IMR-90 (cell line): ENCODE results near the gene C5AR2. TPM values are rescaled to one million over a fixed set of nuclear protein-coding genes. Genes with fewer than 3 reads are reported as not detected.

ENCODE experiments used
- ATAC-seq: fragments of 200-7000 bp; cut with Tn5 transposase; 2 replicates; pipeline ENCODE4 v1.9.1; 2020; ENCODE audit warnings: low read depth, mild to moderate bottlenecking, moderate library complexity
- BruUV-seq: library from RNA; stranded (reverse); fragments of 400-500 nt; replicated peaks from 2 replicates; lab custom pipeline; 2021; lab: Mats Ljungman, UMichigan
- CTCF ChIA-PET: fragments of 300-600 bp; formaldehyde crosslinking; extraction: SDS; loops from one replicate; lab custom pipeline; 2021; ENCODE audit warnings: antibody characterized with exemption; lab: Yijun Ruan, JAX
- POLR2A ChIA-PET: fragments of 300-600 bp; sonication (Branson Sonifier 250); formaldehyde crosslinking; loops from one replicate; lab custom pipeline; 2022; ENCODE audit warnings: antibody characterized with exemption; ENCODE audit not compliant: unreplicated experiment; lab: Charles Lee
- DNase-seq: peaks from one replicate; pipeline ENCODE4 v3.0.0; 2013
- H2AFZ ChIP-seq: replicated peaks from 2 replicates; pipeline ENCODE3; 2013; ENCODE audit warnings: low read length, mild to moderate bottlenecking; ENCODE audit not compliant: poor library complexity
- H2AK5ac ChIP-seq: 2 replicates; pipeline ENCODE4 v1.6.1; 2013; ENCODE audit warnings: low read depth, low read length, inconsistent platforms
- H2AK9ac ChIP-seq: replicated peaks from 2 replicates; pipeline ENCODE3; 2013; ENCODE audit warnings: mild to moderate bottlenecking, low read depth, low read length, moderate library complexity; ENCODE audit not compliant: poor library complexity
- H2BK120ac ChIP-seq: 2 replicates; pipeline ENCODE4 v1.6.1; 2013; ENCODE audit warnings: low read depth, low read length, inconsistent platforms
- H2BK15ac ChIP-seq: 3 replicates; pipeline ENCODE4 v1.6.1; 2013; ENCODE audit warnings: low read depth, low read length, inconsistent platforms
- H2BK20ac ChIP-seq: 2 replicates; pipeline ENCODE4 v1.6.1; 2013; ENCODE audit warnings: low read depth, mild to moderate bottlenecking, inconsistent platforms, low read length, moderate library complexity
- H2BK5ac ChIP-seq: 2 replicates; pipeline ENCODE4 v1.6.1; 2013; ENCODE audit warnings: mild to moderate bottlenecking, low read depth, low read length, inconsistent platforms; ENCODE audit not compliant: poor library complexity, severe bottlenecking
- H3K14ac ChIP-seq: replicated peaks from 2 replicates; pipeline ENCODE4 v1.6.1; 2013; ENCODE audit warnings: low read depth, low read length, inconsistent platforms
- H3K18ac ChIP-seq: 2 replicates; pipeline ENCODE4 v1.6.1; 2013; ENCODE audit warnings: low read depth, low read length, control low read depth
- H3K23ac ChIP-seq: 2 replicates; pipeline ENCODE4 v1.6.1; 2013; ENCODE audit warnings: low read depth, low read length, inconsistent platforms
- H3K27ac ChIP-seq: 2 replicates; pipeline ENCODE4 v1.5.1; 2013; ENCODE audit warnings: mild to moderate bottlenecking, control low read depth, low read length; ENCODE audit not compliant: insufficient read depth
- H3K27me3 ChIP-seq: 2 replicates; pipeline ENCODE4 v1.6.1; 2013; ENCODE audit warnings: low read length; ENCODE audit not compliant: control insufficient read depth, insufficient read depth
- H3K36me3 ChIP-seq: 2 replicates; pipeline ENCODE4 v1.6.1; 2013; ENCODE audit warnings: low read length, mixed read lengths; ENCODE audit not compliant: control insufficient read depth, insufficient read depth
- H3K4ac ChIP-seq: 2 replicates; pipeline ENCODE4 v1.6.1; 2013; ENCODE audit warnings: low read depth, low read length, inconsistent platforms
- H3K4me1 ChIP-seq: 2 replicates; pipeline ENCODE4 v1.6.1; 2013; ENCODE audit warnings: low read length, mixed read lengths; ENCODE audit not compliant: control insufficient read depth, insufficient read depth
- H3K4me2 ChIP-seq: 2 replicates; pipeline ENCODE4 v1.6.1; 2013; ENCODE audit warnings: low read depth, mild to moderate bottlenecking, control low read depth, low read length, moderate library complexity
- H3K4me3 ChIP-seq: 2 replicates; pipeline ENCODE4 v1.5.1; 2013; ENCODE audit warnings: low read depth, mild to moderate bottlenecking, control low read depth, low read length, moderate library complexity; ENCODE audit not compliant: insufficient read depth
- H3K56ac ChIP-seq: 2 replicates; pipeline ENCODE4 v1.6.1; 2013; ENCODE audit warnings: low read length, inconsistent platforms; ENCODE audit not compliant: insufficient read depth; ENCODE audit errors: extremely low read depth
- H3K79me1 ChIP-seq, 2 experiments: 2 replicates each; pipeline ENCODE4 v1.6.1; 2013; ENCODE audit warnings: low read length in 2 of 2, inconsistent platforms in 1 of 2, low read depth in 1 of 2
- H3K9ac ChIP-seq: 2 replicates; pipeline ENCODE4 v1.6.1; 2013; ENCODE audit warnings: low read depth, low read length, control low read depth
- H3K9me1 ChIP-seq: 2 replicates; pipeline ENCODE4 v1.6.1; 2013; ENCODE audit warnings: low read length, inconsistent platforms; ENCODE audit not compliant: insufficient read depth
- H3K9me3 ChIP-seq: 2 replicates; pipeline ENCODE4 v1.6.1; 2013; ENCODE audit warnings: low read length; ENCODE audit not compliant: control insufficient read depth, insufficient read depth
- H4K20me1 ChIP-seq: 2 replicates; pipeline ENCODE4 v1.6.1; 2013; ENCODE audit warnings: low read length, inconsistent platforms; ENCODE audit not compliant: insufficient read depth
- H4K5ac ChIP-seq: 2 replicates; pipeline ENCODE4 v1.6.1; 2013; ENCODE audit warnings: mild to moderate bottlenecking, low read depth, low read length, control low read depth
- H4K8ac ChIP-seq, 2 experiments: 2 replicates each; pipeline ENCODE4 v1.6.1; 2013; ENCODE audit warnings: low read depth in 2 of 2, low read length in 2 of 2, control low read depth in 1 of 2, inconsistent platforms in 1 of 2
- H4K91ac ChIP-seq: 2 replicates; pipeline ENCODE4 v1.6.1; 2013; ENCODE audit warnings: low read depth, low read length, inconsistent platforms; ENCODE audit not compliant: insufficient read depth
- BHLHE40 ChIP-seq: fragments of 150-350 bp; IDR thresholded peaks from 2 replicates; pipeline ENCODE4 v1.6.1; 2016; ENCODE audit warnings: mild to moderate bottlenecking, low read depth, low read length
- CEBPB ChIP-seq: IDR thresholded peaks from 2 replicates; pipeline ENCODE4 v1.6.1; 2012; ENCODE audit warnings: low read depth, low read length, improper control_type of control experiment
- CHD1 ChIP-seq: IDR thresholded peaks from 2 replicates; pipeline ENCODE4 v1.6.1; 2012; ENCODE audit warnings: low read depth, low read length, improper control_type of control experiment
- CTCF ChIP-seq: conservative IDR thresholded peaks from 2 replicates; pipeline ENCODE4 v1.5.1; 2012; ENCODE audit warnings: mild to moderate bottlenecking, low read depth, low read length, improper control_type of control experiment
- ELK1 ChIP-seq: fragments of 150-350 bp; IDR thresholded peaks from 2 replicates; pipeline ENCODE4 v1.6.1; 2016; ENCODE audit warnings: low read depth, mild to moderate bottlenecking, low read length, moderate library complexity, borderline replicate concordance
- FOS ChIP-seq: fragments of 150-350 bp; IDR thresholded peaks from 2 replicates; pipeline ENCODE4 v1.6.1; 2016; ENCODE audit warnings: low read depth, low read length
- MAFK ChIP-seq: IDR thresholded peaks from 2 replicates; pipeline ENCODE4 v1.6.1; 2012; ENCODE audit warnings: low read depth, low read length, improper control_type of control experiment
- MAZ ChIP-seq: IDR thresholded peaks from 2 replicates; pipeline ENCODE4 v1.6.1; 2012; ENCODE audit warnings: low read depth, mild to moderate bottlenecking, low read length, improper control_type of control experiment, moderate library complexity, borderline replicate concordance
- MXI1 ChIP-seq: IDR thresholded peaks from 2 replicates; pipeline ENCODE4 v1.6.1; 2012; ENCODE audit warnings: low read depth, mild to moderate bottlenecking, low read length, moderate library complexity, borderline replicate concordance
- NFE2L2 ChIP-seq: fragments of 150-350 bp; IDR thresholded peaks from 2 replicates; pipeline ENCODE4 v1.6.1; 2016; ENCODE audit warnings: low read depth, mild to moderate bottlenecking, low read length
- POLR2A ChIP-seq: IDR thresholded peaks from 2 replicates; pipeline ENCODE4 v1.6.1; 2012; ENCODE audit warnings: mild to moderate bottlenecking, low read depth, low read length
- RAD21 ChIP-seq: IDR thresholded peaks from 2 replicates; pipeline ENCODE4 v1.6.1; 2012; ENCODE audit warnings: low read length, improper control_type of control experiment
- RCOR1 ChIP-seq: IDR thresholded peaks from 2 replicates; pipeline ENCODE4 v1.6.1; 2012; ENCODE audit warnings: mild to moderate bottlenecking, low read length, improper control_type of control experiment; ENCODE audit not compliant: insufficient replicate concordance
- RFX5 ChIP-seq: IDR thresholded peaks from 2 replicates; pipeline ENCODE4 v1.8.0; 2012; ENCODE audit warnings: low read depth, mild to moderate bottlenecking, low read length, moderate library complexity
- SMC3 ChIP-seq: fragments of 150-350 bp; IDR thresholded peaks from 2 replicates; pipeline ENCODE4 v1.6.1; 2016; ENCODE audit warnings: low read depth, mild to moderate bottlenecking, antibody characterized with exemption, low read length, moderate library complexity
- USF2 ChIP-seq: fragments of 150-350 bp; IDR thresholded peaks from 2 replicates; pipeline ENCODE4 v1.6.1; 2017; ENCODE audit warnings: mild to moderate bottlenecking, antibody characterized with exemption, low read length, low read depth
- WGBS, 2 experiments: methylation state at CpG; one replicate each; pipeline versions ENCODE4 v1.1.5 to v1.1.7; 2013; ENCODE audit warnings: missing lambda C conversion rate in 2 of 2; ENCODE audit not compliant: insufficient read length in 1 of 2; ENCODE audit errors: extremely low coverage in 2 of 2; 5-methylcytosine and 5-hydroxymethylcytosine counted together
- dilution Hi-C: fragments of 300-500 bp; cut with HindIII; formaldehyde crosslinking; loops from one replicate; pipeline ENCODE4 v1.14.3; 2018; ENCODE audit warnings: low sequenced_read_pairs; ENCODE audit not compliant: unreplicated experiment
- in situ Hi-C: fragments of 300-500 bp; cut with MboI; formaldehyde crosslinking; loops from 3 replicates; pipeline ENCODE4 v1.14.3; 2019; ENCODE audit warnings: low sequenced_read_pairs, inconsistent platforms, mixed read lengths
- intact Hi-C: fragments of 100-400 bp; cut with micrococcal nuclease; formaldehyde crosslinking; loops from 2 replicates; pipeline ENCODE4 v1.10.0; 2022
- polyA plus RNA-seq, 3 experiments: library from polyadenylated mRNA; depleted of rRNA; stranded (reverse); fragments of >200 nt; gene quantifications; 2 replicates each; pipeline ENCODE4 v1.2.3, GENCODE V29; 2012; ENCODE audit warnings: low replicate concordance in 1 of 3
- total RNA-seq: library from RNA; depleted of rRNA; stranded (reverse); fragments of >200 nt; gene quantifications from 2 replicates; pipeline ENCODE4 v1.2.3, GENCODE V29; 2012

C5AR2 gene
- total and polyA plus RNA-seq, 2 of the 4 experiments (the other 2 are of a cell fraction): not detected

DNA sequence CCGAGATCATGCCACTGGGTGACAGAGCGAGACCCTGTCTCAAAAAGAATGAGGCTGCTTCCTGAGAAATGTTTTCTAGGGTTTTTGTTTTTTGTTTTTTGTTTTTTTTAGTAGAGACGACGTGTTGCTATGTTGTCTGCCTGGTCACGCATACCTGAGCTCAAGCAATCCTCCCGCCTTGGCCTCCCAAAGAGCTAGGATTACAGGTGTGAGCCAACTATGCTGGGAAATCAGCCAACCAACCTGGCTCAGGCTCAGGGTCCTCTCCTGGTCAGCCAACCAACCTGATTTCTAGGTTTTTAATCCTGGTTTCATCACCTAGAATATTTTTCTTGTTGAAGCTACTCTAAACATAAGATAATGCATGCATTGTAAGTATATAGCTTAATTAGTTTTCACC is 24.9 kb downstream of the C5AR2 start:
- Histone ChIP-seq H2BK20ac (no peak overlapping the region), H3K56ac (no peak overlapping the region), H2AK9ac (no peak overlapping the region), H3K4me1 (no peaks in the 10 kb centered on the region), H2BK15ac (no peak overlapping the region), H4K91ac (no peak overlapping the region), H2AFZ (no peak overlapping the region), H3K9me1 (no peaks in the 10 kb centered on the region; the same call in 1 of the 2 replicates), H3K9me3 (no peaks in the 10 kb centered on the region), H4K20me1 (no peaks in the 10 kb centered on the region; the same call in 1 of the 2 replicates), H3K79me1 (peaks cover 30 to 48% of the 10 kb centered on the region in 2 experiments; a peak in 3 of 4 replicates), H2AK5ac (no peak overlapping the region), H4K5ac (no peak overlapping the region), H3K27ac (no peak overlapping the region), H3K9ac (no peak overlapping the region), H2BK5ac (no peak overlapping the region), H2BK120ac (no peak overlapping the region), H4K8ac (no peak overlapping the region), H3K4me2 (no peak overlapping the region), H3K4ac (no peak overlapping the region), H3K36me3 (peaks cover 69% of the 10 kb centered on the region), H3K23ac (no peak overlapping the region), H3K14ac (no peak overlapping the region), H3K27me3 (no peaks in the 10 kb centered on the region), H3K4me3 (no peak overlapping the region), H3K18ac (no peak overlapping the region)
- dilution Hi-C loops: no loop called here
- WGBS, 2 experiments: 82% methylated on average over 4 of the region's 6 CpGs; no CpG with 5 or more reads in 1 of the 2 experiments
- CTCF ChIA-PET: interaction anchor here (1.3 kb wide), 1 partner anchor 8 kb away, joined by 6 read pairs; the partner anchor contains the start of gene DHX34
- intact Hi-C loops: no loop called here
- DNase-seq (no peak), ATAC-seq (no peak)
- POLR2A ChIA-PET: no interaction called here
- TF ChIP-seq RFX5 (no peak), SMC3 (no peak), CHD1 (no peak), MAZ (no peak), FOS (no peak), MAFK (no peak), MXI1 (no peak), USF2 (no peak), NFE2L2 (no peak), RCOR1 (no peak), CEBPB (no peak), ELK1 (no peak), POLR2A (no peak), RAD21 (no peak), CTCF (no peak), BHLHE40 (no peak)
- BruUV-seq: no TSS peak
- in situ Hi-C loops: no loop called here
